Measurements from ENCODE around the gene ZBTB46.
A peak's percentile ranks its signal among the peaks of the same experiment; 100 is the strongest.

- TF ChIP-seq FOXP1 (CRISPR knock-in tag; IDR thresholded peaks at IDR 0.05; ENCODE audit: borderline replicate concordance) (peak; percentile 15; the same call in 1 of the 2 replicates), CTCF (IDR thresholded peaks at IDR 0.05) (no peak), NFYB (CRISPR knock-in tag; conservative IDR thresholded peaks at IDR 0.05; ENCODE audit: low read depth) (no peak), NR2C2 (CRISPR knock-in tag; IDR thresholded peaks at IDR 0.05) (no peak), MYBL2 (CRISPR knock-in tag; IDR thresholded peaks at IDR 0.05) (no peak)
Observed at GRCh38 chr20:63854069-63854765, 23.2 kb upstream of the ZBTB46 start.
